Measurements from ENCODE around the gene C5.

C5 gene

GRCh38 chr9:121075251-121076036 lies 25.4 kb upstream of the C5 start:
- DNase-seq (ENCODE audit: low read depth) = no peak
- TF ChIP-seq CTCF (IDR thresholded peaks at IDR 0.05; ENCODE audit: low read depth, low read length, missing control alignments) = no peak
- peak overlapping the region; percentile 82 for H3K4me3 ChIP-seq (ENCODE audit: low read depth, low read length)
- in situ Hi-C loops (cut with HindIII; ENCODE audit: low sequenced_read_pairs) = no loop called here

GRCh38 chr9:121074370-121075250 lies 24.5 kb upstream of the C5 start, which contains the start of gene CNTRL:
Gene CNTRL, plus strand, starts transcription at chr9:121074955. Its CDS starts 13,372 bp downstream, at chr9:121088327.
- DNase-seq (ENCODE audit: low read depth) = peak; percentile 58
- TF ChIP-seq CTCF (IDR thresholded peaks at IDR 0.05; ENCODE audit: low read depth, low read length, missing control alignments) = no peak
- peak within 1 kb of the TSS; percentile 82 for H3K4me3 ChIP-seq (ENCODE audit: low read depth, low read length)
- in situ Hi-C loops (cut with HindIII; ENCODE audit: low sequenced_read_pairs) = no loop called here

- TF ChIP-seq CTCF (IDR thresholded peaks at IDR 0.05; ENCODE audit: low read depth, low read length, missing control alignments) = no peak
- no peak overlapping the region for H3K4me3 ChIP-seq (ENCODE audit: low read depth, low read length)
- in situ Hi-C loops (cut with HindIII; ENCODE audit: low sequenced_read_pairs) = no loop called here
- DNase-seq (ENCODE audit: low read depth) = peak; percentile 19
Measured at GRCh38 chr9:121073038-121073437, 23.0 kb upstream of the C5 start.

GRCh38 chr9:121071756-121072421 lies 21.8 kb upstream of the C5 start:
- in situ Hi-C loops (cut with HindIII; ENCODE audit: low sequenced_read_pairs) = no loop called here

GRCh38 chr9:121071370-121071755 lies 21.3 kb upstream of the C5 start:
- DNase-seq (ENCODE audit: low read depth) = no peak
- TF ChIP-seq CTCF (IDR thresholded peaks at IDR 0.05; ENCODE audit: low read depth, low read length, missing control alignments) = no peak
- H3K4me3 ChIP-seq (ENCODE audit: low read depth, low read length) = peak overlapping the region; percentile 16
- in situ Hi-C loops (cut with HindIII; ENCODE audit: low sequenced_read_pairs) = no loop called here

More at GRCh38 chr9:121071756-121072421, 21.8 kb upstream of the C5 start:
- no peak for DNase-seq (ENCODE audit: low read depth)
- peak; percentile 7 for TF ChIP-seq CTCF (IDR thresholded peaks at IDR 0.05; ENCODE audit: low read depth, low read length, missing control alignments)
- H3K4me3 ChIP-seq (ENCODE audit: low read depth, low read length) = peak overlapping the region; percentile 16

- in situ Hi-C loops (cut with HindIII; ENCODE audit: low sequenced_read_pairs) = no loop called here
- no peak overlapping the region for H3K4me3 ChIP-seq (ENCODE audit: low read depth, low read length)
- DNase-seq (ENCODE audit: low read depth) = no peak
- TF ChIP-seq CTCF (IDR thresholded peaks at IDR 0.05; ENCODE audit: low read depth, low read length, missing control alignments) = no peak
Measured at GRCh38 chr9:121069396-121069795, 19.3 kb upstream of the C5 start.
